Lower leg skin (tissue), 3 donors: Measurements from ENCODE around the gene HSPA12B.

Experiments
- POLR2A ChIP-seq, 2 donors: fragments of 450-650 bp; IDR thresholded peaks; one replicate each; pipeline ENCODE4 v1.6.1; 2016 to 2017; ENCODE audit warnings: antibody characterized with exemption in 2 of 2, mild to moderate bottlenecking in 1 of 2, moderate library complexity in 1 of 2
- TF ChIP-seq, protein P1 (sequence below), 3 donors: fragments of 450-650 bp; IDR thresholded peaks; one replicate each; pipeline ENCODE4 v1.5.1; 2016; ENCODE audit warnings: antibody characterized with exemption in 3 of 3, mild to moderate bottlenecking in 3 of 3, moderate library complexity in 2 of 3

DNA sequence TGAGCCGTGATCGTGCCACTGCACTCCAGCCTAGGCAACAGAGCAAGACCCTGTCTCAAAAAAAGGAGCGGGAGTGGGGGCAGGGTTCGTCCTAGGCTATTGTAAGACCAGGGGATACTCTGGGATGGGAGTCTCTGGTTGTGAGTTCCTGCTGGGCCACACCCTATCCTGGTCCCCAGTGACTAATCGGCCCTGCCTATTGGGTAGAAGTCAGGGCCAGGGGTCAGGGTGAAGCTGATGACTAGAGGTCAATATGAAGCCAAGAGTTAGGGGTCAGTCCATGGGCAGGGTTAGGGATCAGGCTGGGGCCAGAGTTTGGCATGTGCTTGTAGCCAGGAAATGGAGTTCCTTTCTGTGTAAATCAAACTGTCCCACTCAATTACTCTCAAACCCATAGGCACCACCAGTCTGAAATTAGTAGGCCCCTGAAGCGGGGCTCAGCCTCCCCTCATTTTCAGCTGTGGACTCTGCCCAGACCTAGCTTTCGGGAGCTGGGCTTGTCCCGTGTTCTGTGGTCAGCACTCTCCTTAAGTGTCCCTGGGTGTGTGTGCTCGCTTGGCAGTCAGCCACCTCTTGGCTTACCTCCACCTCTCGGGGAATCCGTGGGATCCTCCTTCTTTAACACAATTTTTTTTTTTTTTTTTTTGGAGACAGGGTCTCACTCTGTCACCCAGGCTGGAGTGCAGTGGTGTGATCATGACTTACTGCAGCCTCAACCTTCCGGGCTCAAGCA, 1.8 kb downstream of the HSPA12B start:
- TF ChIP-seq, protein P1, sequence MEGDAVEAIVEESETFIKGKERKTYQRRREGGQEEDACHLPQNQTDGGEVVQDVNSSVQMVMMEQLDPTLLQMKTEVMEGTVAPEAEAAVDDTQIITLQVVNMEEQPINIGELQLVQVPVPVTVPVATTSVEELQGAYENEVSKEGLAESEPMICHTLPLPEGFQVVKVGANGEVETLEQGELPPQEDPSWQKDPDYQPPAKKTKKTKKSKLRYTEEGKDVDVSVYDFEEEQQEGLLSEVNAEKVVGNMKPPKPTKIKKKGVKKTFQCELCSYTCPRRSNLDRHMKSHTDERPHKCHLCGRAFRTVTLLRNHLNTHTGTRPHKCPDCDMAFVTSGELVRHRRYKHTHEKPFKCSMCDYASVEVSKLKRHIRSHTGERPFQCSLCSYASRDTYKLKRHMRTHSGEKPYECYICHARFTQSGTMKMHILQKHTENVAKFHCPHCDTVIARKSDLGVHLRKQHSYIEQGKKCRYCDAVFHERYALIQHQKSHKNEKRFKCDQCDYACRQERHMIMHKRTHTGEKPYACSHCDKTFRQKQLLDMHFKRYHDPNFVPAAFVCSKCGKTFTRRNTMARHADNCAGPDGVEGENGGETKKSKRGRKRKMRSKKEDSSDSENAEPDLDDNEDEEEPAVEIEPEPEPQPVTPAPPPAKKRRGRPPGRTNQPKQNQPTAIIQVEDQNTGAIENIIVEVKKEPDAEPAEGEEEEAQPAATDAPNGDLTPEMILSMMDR (IDR thresholded peaks at IDR 0.05): no peak
- no peak for TF ChIP-seq POLR2A (IDR thresholded peaks at IDR 0.05)
